Measurements from ENCODE around the gene ITGA1.
"Not testable (repeated sequence)": the region's sequence is repeated elsewhere in the genome, so short reads cannot be mapped to it uniquely, and the experiment has no call there.

The ITGA1 gene

GRCh38 chr5:52831786-52832511, 44.2 kb downstream of the ITGA1 start:
- no peak for DNase-seq (ENCODE audit: low spot score)

DNA sequence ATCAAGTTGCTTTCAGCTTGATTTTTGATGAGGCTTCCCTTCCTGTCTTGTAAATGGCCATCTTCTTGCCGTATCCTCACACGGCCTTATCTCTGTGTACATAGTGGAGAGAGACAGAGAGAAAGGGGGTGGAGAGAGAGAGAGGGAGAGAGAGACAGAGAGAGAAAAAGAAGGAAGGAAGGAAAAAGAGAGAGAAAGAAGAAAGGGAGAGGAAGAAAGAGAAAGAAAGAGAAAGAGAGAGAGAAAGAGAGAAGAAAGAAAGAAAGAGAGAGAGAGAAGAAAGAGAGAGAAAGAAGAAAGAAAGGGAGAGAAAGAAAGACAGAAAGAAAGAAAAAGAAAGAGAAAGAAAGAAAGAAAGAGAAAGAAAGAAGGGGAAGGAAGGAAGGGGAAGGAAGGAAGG, 46.6 kb downstream of the ITGA1 start:
- no peak for DNase-seq (ENCODE audit: low spot score)

DNA sequence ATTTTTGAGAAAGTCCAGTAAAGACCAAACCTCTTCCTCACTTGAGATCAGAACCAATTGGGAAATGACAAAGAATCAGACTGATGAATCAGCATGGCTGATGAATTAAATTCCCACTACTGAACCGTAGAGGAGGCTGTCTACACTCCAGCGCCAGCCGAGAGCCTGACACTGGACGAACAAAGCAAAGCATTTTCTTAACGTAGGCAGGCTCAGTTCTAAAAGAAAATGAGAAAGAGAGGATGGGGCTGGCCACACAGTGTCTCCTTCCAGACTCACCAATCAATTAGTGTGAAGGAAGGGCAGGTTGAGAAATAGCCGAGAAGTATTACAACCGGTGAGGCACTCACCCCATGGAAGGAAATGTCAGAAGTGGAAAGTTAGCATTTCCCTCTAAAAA, 49.4 kb downstream of the ITGA1 start:
- no peak for DNase-seq (ENCODE audit: low spot score)

- DNase-seq (ENCODE audit: low spot score), result no peak
Observed at GRCh38 chr5:52837591-52838001, 49.9 kb downstream of the ITGA1 start.

DNA sequence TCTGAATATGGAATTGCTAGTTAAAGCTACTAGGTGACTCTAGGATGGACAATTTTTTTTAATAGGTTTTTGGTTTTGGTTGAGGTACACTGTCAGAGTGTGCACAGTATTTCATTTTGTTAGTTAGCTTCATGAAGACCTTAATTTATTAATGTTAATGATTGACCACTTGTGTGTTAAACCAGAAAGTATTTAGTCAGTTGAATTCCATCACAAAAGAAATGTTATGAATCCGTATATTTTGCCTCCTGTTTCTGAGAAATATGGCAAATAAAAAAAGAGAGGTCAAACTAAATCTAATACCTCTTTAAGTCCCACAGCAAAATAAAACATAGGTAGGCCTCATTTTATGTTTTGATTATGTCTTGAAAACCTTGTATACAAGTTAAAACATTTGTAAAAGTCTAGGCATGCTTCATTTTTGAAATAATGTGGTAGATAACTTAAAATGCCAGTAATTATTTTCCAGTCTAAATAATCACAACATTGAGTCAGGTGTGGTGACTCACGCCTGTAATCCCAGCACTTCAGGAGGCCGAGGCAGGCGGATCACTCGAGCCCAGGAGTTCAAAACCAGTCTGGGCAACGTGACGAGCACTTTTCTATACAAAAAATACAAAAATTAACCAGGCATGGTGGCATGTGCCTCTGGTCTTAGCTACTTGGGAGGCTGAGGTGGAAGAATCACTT, 50.8 kb downstream of the ITGA1 start:
- no peak for DNase-seq (ENCODE audit: low spot score)

DNA sequence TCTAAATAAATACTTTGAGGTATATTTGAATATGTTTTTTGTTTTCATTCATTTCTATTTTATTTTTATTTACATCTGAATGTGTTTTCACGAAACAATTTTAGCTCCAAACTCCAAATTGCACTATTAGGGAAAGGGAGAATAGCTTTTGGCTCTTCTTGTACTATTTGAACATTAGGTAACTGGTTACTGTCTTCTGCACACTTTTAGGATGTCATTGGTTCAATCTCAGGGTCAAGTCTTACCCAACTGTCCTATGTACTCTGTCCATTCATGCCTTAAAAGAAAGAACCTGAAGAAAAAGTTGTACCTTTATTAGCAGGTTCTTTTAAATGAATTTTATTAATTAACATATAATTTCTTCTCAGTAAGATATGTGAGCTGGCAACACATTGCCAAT, 51.6 kb downstream of the ITGA1 start:
- no peak for DNase-seq (ENCODE audit: low spot score)

- no peak for DNase-seq (ENCODE audit: low spot score)
Observed at GRCh38 chr5:52840277-52841050, 52.7 kb downstream of the ITGA1 start.

- DNase-seq (ENCODE audit: low spot score), result no peak
Observed at GRCh38 chr5:52841114-52841513, 53.4 kb downstream of the ITGA1 start.

GRCh38 chr5:52842111-52842510, 54.4 kb downstream of the ITGA1 start:
- no peak for DNase-seq (ENCODE audit: low spot score)

- no peak for DNase-seq (ENCODE audit: low spot score)
Observed at GRCh38 chr5:52844885-52845284, 57.2 kb downstream of the ITGA1 start.

DNA sequence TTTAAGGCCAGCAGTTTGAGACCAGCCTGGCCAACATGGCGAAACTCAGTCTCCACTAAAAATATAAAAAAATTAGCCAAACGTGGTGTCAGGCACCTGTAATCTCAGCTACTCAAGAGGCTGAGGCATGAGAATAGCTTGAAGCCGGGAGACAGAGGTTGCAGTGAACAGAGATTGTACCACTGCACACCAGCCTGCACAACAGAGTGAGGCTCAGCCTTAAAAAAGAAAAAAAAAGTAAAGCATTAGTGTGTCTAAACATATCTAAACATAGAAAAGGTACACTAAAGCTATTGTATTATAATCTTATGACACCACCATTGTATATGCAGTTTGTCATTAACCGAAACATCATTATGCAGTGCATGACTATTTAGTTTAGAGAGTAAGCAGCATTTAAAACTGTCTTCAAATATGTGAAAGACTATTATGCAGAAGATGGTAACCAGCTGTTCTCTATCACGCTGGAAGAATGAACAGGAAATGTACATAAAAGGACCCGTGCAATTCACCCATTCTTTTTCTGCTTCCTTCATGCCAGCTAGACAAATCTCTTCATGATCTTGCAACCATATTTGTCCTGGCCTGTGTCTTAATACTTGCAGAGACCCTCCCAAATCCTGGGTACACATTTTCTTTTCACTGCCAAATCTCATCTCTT, 58.6 kb downstream of the ITGA1 start:
- no peak for DNase-seq (ENCODE audit: low spot score)

DNA sequence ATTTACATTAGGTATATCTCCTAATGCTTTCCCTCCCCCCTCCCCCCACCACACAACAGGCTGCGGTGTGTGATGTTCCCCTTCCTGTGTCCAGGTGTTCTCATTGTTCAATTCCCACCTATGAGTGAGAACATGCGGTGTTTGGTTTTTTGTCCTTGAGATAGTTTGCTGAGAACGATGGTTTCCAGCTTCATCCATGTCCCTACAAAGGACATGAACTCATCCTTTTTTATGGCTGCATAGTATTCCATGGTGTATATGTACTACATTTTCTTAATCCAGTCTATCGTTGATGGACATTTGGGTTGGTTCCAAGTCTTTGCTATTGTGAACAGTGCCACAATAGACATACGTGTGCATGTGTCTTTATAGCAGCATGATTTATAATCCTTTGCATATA, 61.0 kb downstream of the ITGA1 start:
- not testable (repeated sequence) for DNase-seq (ENCODE audit: low spot score)

GRCh38 chr5:52849544-52849943, 61.8 kb downstream of the ITGA1 start:
- no peak for DNase-seq (ENCODE audit: low spot score)

DNA sequence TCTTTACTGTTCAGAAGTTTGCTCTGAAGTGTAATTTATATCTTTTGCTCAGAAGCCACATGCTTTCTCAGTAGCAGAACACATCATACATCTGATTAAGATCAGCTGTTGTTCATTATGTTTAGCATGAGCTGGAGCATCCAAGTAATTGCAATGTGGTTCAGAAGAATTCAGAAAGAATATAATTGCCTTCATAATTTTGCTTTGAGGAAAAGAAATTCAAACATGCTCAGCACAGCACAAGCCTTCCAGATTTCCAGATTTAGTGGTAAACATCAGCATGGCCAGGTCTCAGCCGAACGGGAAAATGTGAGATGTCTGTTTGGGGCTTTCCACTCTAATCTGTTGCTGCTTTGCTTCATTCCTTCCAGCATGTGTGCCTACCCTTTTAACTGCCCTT, 65.9 kb downstream of the ITGA1 start:
- DNase-seq (ENCODE audit: low spot score), result no peak

DNA sequence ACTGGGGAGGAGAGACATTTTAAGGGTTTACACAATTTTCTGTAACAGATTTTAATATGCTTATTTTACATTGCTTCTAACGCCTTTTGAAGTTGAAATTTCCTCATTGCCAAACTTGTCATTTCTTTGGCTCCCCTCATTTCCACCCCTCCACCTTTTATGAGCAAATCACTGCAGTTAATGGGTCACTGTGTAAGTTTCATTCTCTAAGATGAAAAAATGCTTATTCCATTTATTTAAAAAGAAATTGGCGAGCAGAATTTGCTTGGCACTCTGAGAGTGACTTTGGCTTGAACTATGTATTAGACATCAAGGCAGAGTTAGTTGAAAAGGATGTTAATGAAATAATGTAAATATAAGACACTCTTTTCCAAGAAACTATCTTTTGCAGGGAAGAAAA, 66.6 kb downstream of the ITGA1 start:
- no peak for DNase-seq (ENCODE audit: low spot score)

- no peak for DNase-seq (ENCODE audit: low spot score)
Observed at GRCh38 chr5:52854949-52855348, 67.2 kb downstream of the ITGA1 start.

DNA sequence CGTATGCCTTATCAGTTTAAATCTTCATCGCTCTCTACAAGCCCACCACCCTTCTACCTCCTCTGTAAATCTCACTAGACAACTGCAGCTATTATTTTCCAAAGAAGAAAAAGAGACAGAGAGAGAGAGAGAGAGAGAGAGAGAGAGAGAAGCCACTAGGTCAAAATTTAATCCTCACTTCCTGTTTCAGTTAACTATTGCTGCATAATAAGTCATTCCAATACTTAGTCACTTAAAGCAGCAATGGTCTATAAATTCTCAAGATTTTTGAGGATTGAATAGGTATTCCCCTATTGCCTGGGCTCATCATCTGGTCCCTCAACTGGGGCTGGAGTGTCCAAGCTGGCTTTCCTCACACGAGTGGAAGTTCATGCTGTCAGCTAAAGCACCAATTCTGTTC, 68.8 kb downstream of the ITGA1 start:
- no peak for DNase-seq (ENCODE audit: low spot score)

DNA sequence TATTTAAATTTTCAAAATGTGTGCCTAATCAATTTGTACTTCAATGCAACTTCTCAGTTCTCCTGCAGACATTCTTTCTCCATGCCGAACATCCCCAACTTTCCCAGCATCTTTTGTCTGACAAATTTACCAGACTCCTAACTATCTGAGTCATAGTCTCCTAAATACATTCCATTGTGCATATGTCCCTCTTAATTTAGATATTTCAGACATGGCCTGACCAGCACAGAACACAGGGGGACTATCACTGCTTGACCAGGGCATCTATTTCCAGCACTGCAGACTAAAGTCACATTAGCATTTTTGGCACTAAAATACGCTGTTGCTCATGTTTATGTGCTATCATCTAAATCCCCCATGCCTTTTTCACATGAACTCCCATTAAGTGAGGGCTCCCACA, 71.9 kb downstream of the ITGA1 start:
- peak; percentile 22 for DNase-seq (ENCODE audit: low spot score)

DNA sequence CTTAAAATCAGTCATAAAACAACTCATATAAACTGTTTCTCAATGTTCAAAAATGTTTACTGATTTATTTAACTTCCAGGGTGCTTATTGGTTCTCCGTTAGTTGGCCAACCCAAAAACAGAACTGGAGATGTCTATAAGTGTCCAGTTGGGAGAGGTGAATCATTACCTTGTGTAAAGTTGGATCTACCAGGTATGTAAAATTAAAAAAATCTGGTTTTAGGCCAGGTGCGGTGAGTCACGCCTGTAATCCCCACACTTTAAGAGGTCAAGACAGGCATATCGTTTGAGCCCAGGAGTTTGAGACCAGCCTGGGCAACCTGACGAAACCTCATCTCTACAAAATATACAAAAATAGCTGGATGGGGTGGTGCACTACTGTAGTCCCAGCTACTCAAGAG, 73.7 kb downstream of the ITGA1 start:
- DNase-seq (ENCODE audit: low spot score), result no peak

GRCh38 chr5:52863715-52864290, 76.1 kb downstream of the ITGA1 start:
- DNase-seq (ENCODE audit: low spot score), result no peak

GRCh38 chr5:52864371-52864770, 76.7 kb downstream of the ITGA1 start:
- DNase-seq (ENCODE audit: low spot score), result no peak

- DNase-seq (ENCODE audit: low spot score), result no peak
Observed at GRCh38 chr5:52864884-52865283, 77.2 kb downstream of the ITGA1 start.
